ENCODE results near the gene UBAC2. TPM values are rescaled to one million over a fixed set of nuclear protein-coding genes. Genes with fewer than 3 reads are reported as not detected.

UBAC2 gene
- total and polyA plus RNA-seq, 2 of the 4 experiments (the other 2 are of a cell fraction) = 20.8 to 36.3 TPM

GRCh38 chr13:99160415-99160814 lies 40.2 kb upstream of the UBAC2 start:
- H2AFZ ChIP-seq (replicated peaks; ENCODE audit: low read length, poor library complexity) = peak overlapping the region; percentile 26
- POLR2A ChIA-PET (ENCODE audit: unreplicated experiment) = no interaction called here
- no peak overlapping the region for H2BK15ac ChIP-seq (ENCODE audit: low read depth, low read length)
- dilution Hi-C loops (cut with HindIII; ENCODE audit: low sequenced_read_pairs, unreplicated experiment) (no loop called here), intact Hi-C loops (cut with micrococcal nuclease) (no loop called here), in situ Hi-C loops (cut with MboI; ENCODE audit: low sequenced_read_pairs) (no loop called here)
- H4K5ac ChIP-seq (ENCODE audit: low read depth, low read length) = no peak overlapping the region
- no peak overlapping the region for H4K91ac ChIP-seq (ENCODE audit: insufficient read depth, low read depth, low read length)
- no peak overlapping the region for H3K23ac ChIP-seq (ENCODE audit: low read depth, low read length)
- WGBS, 2 experiments (ENCODE audit: extremely low coverage in 2 of 2, insufficient read length in 1 of 2) = no CpG with 5 or more reads among the region's 4 CpGs
- no peak overlapping the region for H3K4me2 ChIP-seq (ENCODE audit: low read depth, low read length)
- H3K9me3 ChIP-seq (ENCODE audit: control insufficient read depth, insufficient read depth, low read length) = no peaks in the 10 kb centered on the region
- H3K9me1 ChIP-seq (ENCODE audit: insufficient read depth, low read length) = no peaks in the 10 kb centered on the region
- H3K14ac ChIP-seq (replicated peaks; ENCODE audit: low read depth, low read length) = no peak overlapping the region
- H3K27ac ChIP-seq (ENCODE audit: insufficient read depth, low read length) = no peak overlapping the region
- no peak overlapping the region for H3K56ac ChIP-seq (ENCODE audit: extremely low read depth, insufficient read depth, low read length)
- ATAC-seq (ENCODE audit: low read depth) = no peak
- no peak overlapping the region for H3K4ac ChIP-seq (ENCODE audit: low read depth, low read length)
- H3K18ac ChIP-seq (ENCODE audit: low read depth, low read length) = no peak overlapping the region
- H3K79me1 ChIP-seq (ENCODE audit: low read depth in 1 of 2, low read length in 2 of 2) = no peaks in the 10 kb centered on the region
- TF ChIP-seq MAFK (IDR thresholded peaks at IDR 0.05; ENCODE audit: low read depth, low read length) (no peak), CTCF (conservative IDR thresholded peaks at IDR 0.05; ENCODE audit: low read depth, low read length) (no peak), BHLHE40 (IDR thresholded peaks at IDR 0.05; ENCODE audit: low read depth, low read length) (no peak), RCOR1 (IDR thresholded peaks at IDR 0.05; ENCODE audit: insufficient replicate concordance, low read length) (no peak), FOS (IDR thresholded peaks at IDR 0.05; ENCODE audit: low read depth, low read length) (no peak), NFE2L2 (IDR thresholded peaks at IDR 0.05; ENCODE audit: low read depth, low read length) (no peak), SMC3 (IDR thresholded peaks at IDR 0.05; ENCODE audit: low read depth, low read length) (no peak), ELK1 (IDR thresholded peaks at IDR 0.05; ENCODE audit: borderline replicate concordance, low read depth, low read length) (no peak), MXI1 (IDR thresholded peaks at IDR 0.05; ENCODE audit: borderline replicate concordance, low read depth, low read length) (no peak), POLR2A (IDR thresholded peaks at IDR 0.05; ENCODE audit: low read depth, low read length) (no peak), CHD1 (IDR thresholded peaks at IDR 0.05; ENCODE audit: low read depth, low read length) (no peak), RFX5 (IDR thresholded peaks at IDR 0.05; ENCODE audit: low read depth, low read length) (no peak)
- DNase-seq = no peak
- no peaks in the 10 kb centered on the region for H3K36me3 ChIP-seq (ENCODE audit: control insufficient read depth, insufficient read depth, low read length)
- no peaks in the 10 kb centered on the region for H3K4me1 ChIP-seq (ENCODE audit: control insufficient read depth, insufficient read depth, low read length)
- no peak overlapping the region for H2AK9ac ChIP-seq (replicated peaks; ENCODE audit: low read depth, low read length, poor library complexity)
- H3K4me3 ChIP-seq (ENCODE audit: insufficient read depth, low read depth, low read length) = no peak overlapping the region
- H4K20me1 ChIP-seq (ENCODE audit: insufficient read depth, low read length) = no peaks in the 10 kb centered on the region
- BruUV-seq (replicated peaks) = no TSS peak
- H2BK20ac ChIP-seq (ENCODE audit: low read depth, low read length) = no peak overlapping the region
- H2BK5ac ChIP-seq (ENCODE audit: low read depth, low read length, poor library complexity, severe bottlenecking) = no peak overlapping the region
- CTCF ChIA-PET = interaction anchor here (2.0 kb wide), 1 partner anchor 16 kb away, joined by 8 read pairs; no protein-coding TSS in a partner anchor
- H2BK120ac ChIP-seq (ENCODE audit: low read depth, low read length) = no peak overlapping the region
- H3K9ac ChIP-seq (ENCODE audit: low read depth, low read length) = no peak overlapping the region
- H2AK5ac ChIP-seq (ENCODE audit: low read depth, low read length) = no peak overlapping the region
- H4K8ac ChIP-seq (ENCODE audit: low read depth in 2 of 2, low read length in 2 of 2) = no peak overlapping the region
- peaks cover 23% of the 10 kb centered on the region for H3K27me3 ChIP-seq (ENCODE audit: control insufficient read depth, insufficient read depth, low read length)

Measured in IMR-90 (cell line).